Measurements from ENCODE around the gene TMEM114.
"Not testable (repeated sequence)": the region's sequence is repeated elsewhere in the genome, so short reads cannot be mapped to it uniquely, and the experiment has no call there.

TMEM114 gene

GRCh38 chr16:8576141-8577004, 13.9 kb downstream of the TMEM114 start:
- DNase-seq (ENCODE audit: low read depth in 2 of 2), result no peak

DNA sequence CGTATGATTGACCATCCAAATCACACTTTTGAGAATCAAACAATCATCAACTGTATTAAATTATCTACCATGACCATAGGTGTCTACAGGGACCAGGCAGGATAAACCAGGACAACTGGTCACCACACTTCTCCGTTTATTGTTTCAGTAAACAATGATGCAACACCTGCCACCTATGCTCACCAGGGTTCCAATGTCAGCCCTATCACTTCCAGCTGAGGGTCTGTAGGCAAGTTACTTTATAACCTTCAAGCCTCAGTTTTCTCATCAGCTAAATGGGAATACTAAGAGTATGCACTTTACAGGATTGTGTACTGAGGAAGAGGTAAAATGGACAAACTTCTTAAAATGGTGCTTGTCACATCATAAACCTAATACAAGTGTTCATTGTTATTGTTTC, 14.9 kb downstream of the TMEM114 start:
- no peak for DNase-seq (ENCODE audit: low read depth in 2 of 2)

DNA sequence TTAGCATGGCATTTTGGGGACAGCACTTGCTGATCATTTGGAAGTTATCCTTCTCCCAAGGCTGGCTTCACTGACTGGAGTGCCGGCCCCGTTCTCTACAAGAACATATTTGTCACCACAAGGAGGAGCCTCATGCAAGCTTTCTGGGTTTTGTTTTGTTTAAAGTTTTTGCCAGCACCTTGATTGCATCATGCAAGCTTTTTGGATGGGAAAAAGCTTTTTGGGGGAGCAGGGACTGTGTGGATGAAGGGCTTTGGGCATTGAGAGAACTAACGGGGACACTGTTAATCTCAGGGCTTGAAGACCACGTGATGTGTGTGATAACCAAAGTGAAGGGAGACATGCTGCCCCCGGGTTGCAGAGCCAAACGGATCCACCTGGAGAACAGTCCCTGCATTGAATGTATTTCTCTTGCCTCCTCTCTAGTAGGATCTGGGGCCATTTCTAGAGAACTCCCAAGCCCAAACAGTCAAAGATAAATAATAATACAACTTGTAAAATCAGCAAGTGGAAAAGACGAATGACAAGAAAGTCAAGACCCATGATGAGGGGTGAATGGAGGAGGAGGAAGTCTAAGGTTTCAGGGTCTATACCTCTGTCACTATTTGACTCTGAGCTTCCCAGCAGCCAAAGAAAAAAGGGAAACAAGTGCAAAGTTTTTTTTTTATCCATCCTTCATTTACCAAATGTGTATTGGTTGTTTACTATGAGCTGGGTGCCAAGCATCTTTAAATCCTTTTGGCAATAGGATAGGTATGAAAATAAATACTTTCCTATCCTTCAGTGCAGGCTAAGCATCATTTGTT, 17.2 kb downstream of the TMEM114 start:
- DNase-seq (ENCODE audit: low read depth in 2 of 2), result no peak

DNA sequence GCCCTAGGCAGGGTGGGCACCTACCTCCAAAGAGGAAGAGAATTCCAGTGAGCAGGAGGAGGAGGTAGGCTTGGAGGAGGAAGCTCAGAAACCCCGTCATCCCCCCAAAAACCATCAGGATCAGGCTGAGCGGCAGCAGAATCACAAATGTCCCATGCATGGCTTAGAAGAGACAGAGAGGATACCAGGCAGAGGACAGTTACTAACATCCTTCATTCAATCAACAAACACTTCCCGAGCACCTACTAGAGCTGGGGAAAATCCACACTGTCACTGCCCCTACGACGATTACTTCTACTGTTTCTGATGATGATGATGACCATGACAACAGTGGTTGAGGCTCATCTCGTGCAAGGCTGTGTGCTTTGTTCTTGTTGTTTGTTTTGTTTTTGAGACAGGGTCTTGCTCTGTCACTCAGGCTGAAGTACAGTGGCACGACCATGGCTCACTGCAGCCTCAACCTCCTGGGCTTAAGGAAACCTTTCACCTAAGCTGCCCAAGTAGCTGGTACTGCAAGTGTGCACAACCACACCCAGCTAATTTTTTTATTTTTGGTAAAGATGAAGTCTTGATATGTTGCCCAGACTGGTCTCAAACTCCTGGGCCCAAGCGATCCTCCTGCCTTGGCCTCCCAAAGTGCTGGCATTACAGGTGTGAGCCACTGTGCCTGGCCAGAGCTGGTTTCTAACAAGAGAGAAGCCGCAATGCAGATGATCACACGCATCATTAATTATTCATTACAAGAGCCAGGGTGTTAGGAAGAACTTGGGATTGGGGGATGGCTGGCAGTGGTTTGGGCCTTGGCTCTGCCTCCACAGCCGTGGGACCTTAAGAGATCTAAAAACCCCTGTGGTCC, 18.0 kb downstream of the TMEM114 start:
- no peak for DNase-seq (ENCODE audit: low read depth in 2 of 2)

GRCh38 chr16:8571061-8571596, 19.2 kb downstream of the TMEM114 start:
- DNase-seq (ENCODE audit: low read depth in 2 of 2), result no peak

DNA sequence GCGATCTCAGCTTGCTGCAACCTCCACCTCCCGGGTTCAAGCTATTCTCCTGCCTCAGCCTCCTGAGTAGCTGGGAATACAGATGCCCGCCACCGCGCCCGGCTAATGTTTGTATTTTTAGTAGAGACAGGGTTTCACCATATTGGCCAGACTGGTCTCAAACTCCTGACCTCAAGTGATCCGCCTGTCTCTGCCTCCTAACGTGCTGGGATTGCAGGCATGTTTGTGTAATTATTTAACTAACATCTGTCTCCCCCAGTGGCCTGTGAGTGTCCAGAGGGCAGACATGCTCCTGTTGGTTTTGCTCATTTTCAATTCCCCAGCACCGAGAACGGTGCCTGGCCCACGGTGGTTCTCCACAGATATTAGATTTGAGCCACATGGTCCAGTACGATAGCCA, 19.9 kb downstream of the TMEM114 start:
- DNase-seq (ENCODE audit: low read depth in 2 of 2), result not testable (repeated sequence)

GRCh38 chr16:8569650-8570346, 20.5 kb downstream of the TMEM114 start:
- no peak for DNase-seq (ENCODE audit: low read depth in 2 of 2)

DNA sequence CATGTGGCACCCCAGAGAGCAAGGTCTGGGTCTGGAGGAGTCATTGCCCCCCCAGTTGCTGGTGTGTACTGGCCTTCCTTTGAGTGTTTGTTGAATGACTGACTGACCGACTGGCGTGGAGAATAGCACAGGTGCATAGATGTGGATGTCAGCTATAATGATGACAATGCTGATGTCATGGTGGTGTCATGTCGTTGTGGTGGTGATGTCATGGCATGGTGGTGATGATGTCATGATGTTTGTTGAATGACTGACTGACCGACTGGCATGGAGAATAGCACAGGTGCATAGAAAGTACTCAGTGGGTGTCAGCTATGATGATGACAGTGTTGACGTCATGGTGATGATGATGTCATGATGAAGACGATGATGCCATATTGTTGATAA, 22.1 kb downstream of the TMEM114 start:
- DNase-seq (ENCODE audit: low read depth in 2 of 2), result no peak

GRCh38 chr16:8567355-8568230, 22.7 kb downstream of the TMEM114 start:
- peak; percentile 53 to 56 for DNase-seq (ENCODE audit: low read depth in 2 of 2)

- no peak for DNase-seq (ENCODE audit: low read depth in 2 of 2)
These were observed 24.8 kb downstream of the TMEM114 start for GRCh38 chr16:8565498-8565897.

- DNase-seq (ENCODE audit: low read depth in 2 of 2), result no peak
These were observed 25.4 kb downstream of the TMEM114 start for GRCh38 chr16:8564934-8565345.

- not testable (repeated sequence) for DNase-seq (ENCODE audit: low read depth in 2 of 2)
These were observed 26.3 kb downstream of the TMEM114 start for GRCh38 chr16:8563944-8564540.

DNA sequence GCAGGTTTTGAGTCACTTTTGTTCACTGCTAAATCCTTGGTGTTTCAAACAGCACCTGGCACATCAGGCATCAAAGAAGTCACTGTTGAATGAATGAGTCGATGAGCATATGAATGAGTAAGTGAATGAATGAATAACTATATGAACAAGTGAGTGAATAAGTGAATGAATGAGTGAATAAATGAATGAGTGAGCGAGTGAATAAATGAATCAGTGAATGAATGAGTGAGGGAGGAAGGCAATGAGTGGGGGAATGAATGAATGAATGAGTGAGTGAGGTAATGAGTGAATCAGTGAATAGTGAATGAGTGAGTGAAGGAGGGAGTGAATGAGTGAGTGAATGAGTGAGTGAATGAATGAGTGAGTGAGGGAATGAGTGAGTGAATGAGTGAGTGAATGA, 28.8 kb downstream of the TMEM114 start:
- DNase-seq (ENCODE audit: low read depth in 2 of 2), result no peak

DNA sequence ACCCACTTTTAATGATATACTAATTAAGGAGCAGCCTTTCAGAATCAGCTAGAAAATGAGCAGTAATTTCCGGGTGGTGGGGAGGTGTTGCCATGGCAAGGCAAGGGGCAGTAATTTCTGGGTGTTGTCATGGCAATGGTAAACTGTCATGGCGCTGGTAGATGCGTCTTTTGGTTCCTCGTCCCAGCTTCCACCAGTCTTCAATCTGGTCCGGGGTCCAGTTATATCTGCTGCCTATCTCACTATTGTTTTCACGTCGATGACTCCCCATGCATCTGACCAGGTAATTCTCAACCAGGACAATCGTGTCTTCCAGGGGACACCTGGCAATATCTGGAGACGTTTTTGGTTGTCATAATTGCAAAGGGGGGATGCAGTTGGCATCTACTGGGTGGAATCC, 34.9 kb downstream of the TMEM114 start:
- no peak for DNase-seq (ENCODE audit: low read depth in 2 of 2)

GRCh38 chr16:8554881-8555280, 35.4 kb downstream of the TMEM114 start:
- DNase-seq (ENCODE audit: low read depth in 2 of 2), result no peak

- no peak for DNase-seq (ENCODE audit: low read depth in 2 of 2)
These were observed 36.3 kb downstream of the TMEM114 start for GRCh38 chr16:8554022-8554421.

- no peak for DNase-seq (ENCODE audit: low read depth in 2 of 2)
These were observed 37.7 kb downstream of the TMEM114 start for GRCh38 chr16:8552487-8553221.

DNA sequence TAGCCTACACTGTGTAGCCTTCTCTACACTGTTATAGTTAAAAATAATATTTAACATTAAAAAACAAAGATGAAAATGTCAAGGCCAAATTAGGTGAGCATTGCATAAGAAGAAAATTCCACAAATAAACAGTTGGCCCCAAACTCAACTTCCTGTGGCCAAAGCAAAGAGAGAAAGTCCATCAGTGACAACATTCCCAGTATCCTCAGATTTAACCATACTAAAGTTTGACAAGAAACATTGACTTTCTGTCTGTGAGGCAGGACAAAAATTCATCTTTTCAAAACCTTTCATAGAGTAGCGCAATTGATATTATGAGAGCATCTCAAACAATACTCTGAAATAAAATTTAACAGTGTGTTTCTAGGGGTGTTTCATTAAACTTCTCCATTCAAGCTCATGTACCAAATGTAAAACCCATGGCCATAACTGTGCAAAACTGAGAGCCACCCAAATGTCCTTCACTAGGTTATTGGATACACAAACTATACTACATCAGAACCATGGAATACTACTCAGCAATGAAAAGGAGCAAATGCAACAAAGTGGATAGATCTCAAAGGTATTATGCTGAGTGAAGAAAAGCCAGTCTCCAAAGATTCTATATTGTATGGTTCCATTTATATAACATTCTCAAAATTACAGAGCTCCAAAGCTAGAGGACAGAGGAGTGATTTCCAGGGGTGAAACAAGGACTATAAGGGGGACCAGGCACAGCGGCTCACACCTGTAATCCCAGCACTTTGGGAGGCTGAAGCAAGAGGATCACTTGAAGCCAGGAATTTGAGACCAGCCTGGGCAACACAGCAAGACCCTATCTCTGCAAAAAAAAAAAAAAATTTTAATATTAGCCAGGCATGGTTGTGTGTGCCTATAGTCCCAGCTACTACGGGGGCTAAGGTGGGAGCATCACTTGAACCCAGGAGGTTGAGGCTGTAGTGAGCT, 38.7 kb downstream of the TMEM114 start:
- DNase-seq (ENCODE audit: low read depth in 2 of 2), result no peak

All from stimulated activated CD8-positive, alpha-beta memory T cell treated with anti-CD3 and anti-CD28 coated beads, Interleukin-15, amount 100 ng/mL, for 48 hours (primary cell).